Gastroesophageal sphincter (tissue), 4 donors: ENCODE results near the gene PDE5A. TPM values are rescaled to one million over a fixed set of nuclear protein-coding genes. Genes with fewer than 3 reads are reported as not detected.
A peak's percentile ranks its signal among the peaks of the same experiment; 100 is the strongest.

ENCODE experiments used
- ATAC-seq: fragments of 150-250 bp; one replicate; pipeline ENCODE4 v1.9.1; 2016; ENCODE audit warnings: mild to moderate bottlenecking, moderate library complexity
- H3K27ac ChIP-seq, 4 donors: fragments of 200-600 bp; sonication (generic) in 3 of 4; 1 replicate in 3 of 4; 2 replicates in 1 of 4; pipeline ENCODE4 v1.5.1; 2016 to 2019
- H3K27me3 ChIP-seq: fragments of 200-600 bp; sonication (generic); one replicate; pipeline ENCODE4 v1.5.1; 2019
- H3K36me3 ChIP-seq, 2 donors: fragments of 200-600 bp; sonication (generic); one replicate each; pipeline ENCODE4 v1.5.1; 2019; ENCODE audit warnings: control low read depth in 1 of 2
- H3K4me1 ChIP-seq, 3 donors: fragments of 200-600 bp; sonication (generic); 1 replicate in 2 of 3; 2 replicates in 1 of 3; pipeline ENCODE4 v1.5.1; 2016 to 2019; ENCODE audit warnings: control low read depth in 2 of 3
- H3K4me3 ChIP-seq, 2 donors: fragments of 200-600 bp; sonication (generic); one replicate each; pipeline ENCODE4 v1.5.1; 2019; ENCODE audit warnings: mild to moderate bottlenecking in 1 of 2, moderate library complexity in 1 of 2
- H3K9me3 ChIP-seq, 3 donors: fragments of 200-600 bp; sonication (generic); one replicate each; pipeline ENCODE4 v1.5.1; 2017 to 2019; ENCODE audit warnings: control low read depth in 2 of 3
- EP300 ChIP-seq: sonication (generic); formaldehyde crosslinking; IDR thresholded peaks from one replicate; pipeline ENCODE4 v1.6.1; 2017; ENCODE audit warnings: antibody characterized with exemption, mild to moderate bottlenecking
- POLR2A ChIP-seq, 2 donors: fragments of 450-650 bp; IDR thresholded peaks; one replicate each; pipeline ENCODE4 v1.6.1; 2017; ENCODE audit warnings: antibody characterized with exemption in 2 of 2, mild to moderate bottlenecking in 2 of 2, moderate library complexity in 1 of 2
- POLR2AphosphoS5 ChIP-seq: sonication (generic); formaldehyde crosslinking; IDR thresholded peaks from one replicate; pipeline ENCODE4 v1.6.1; 2017; ENCODE audit warnings: antibody characterized with exemption
- WGBS, 2 donors: methylation state at CpG; one replicate each; pipeline ENCODE4 v1.1.5; 2018; ENCODE audit warnings: low coverage in 1 of 2; 5-methylcytosine and 5-hydroxymethylcytosine counted together
- total RNA-seq, 4 donors: library from RNA; depleted of rRNA; stranded (reverse); fragments of >200 nt; gene quantifications; one replicate each; pipeline ENCODE4 v1.1.0, GENCODE V29; 2016
- TF ChIP-seq, protein P1 (sequence below), 4 experiments: fragments of 200-600 bp in 2 of 4; fragments of 450-650 bp in 2 of 4; sonication (generic) in 1 of 4; IDR thresholded peaks; one replicate each; pipeline ENCODE4 v1.5.1; 2017 to 2019; ENCODE audit warnings: antibody characterized with exemption in 4 of 4, mild to moderate bottlenecking in 2 of 4, moderate library complexity in 2 of 4

The PDE5A gene
- total RNA-seq, 4 donors from 2014 or later = 126 to 358 (median 212) TPM

DNA sequence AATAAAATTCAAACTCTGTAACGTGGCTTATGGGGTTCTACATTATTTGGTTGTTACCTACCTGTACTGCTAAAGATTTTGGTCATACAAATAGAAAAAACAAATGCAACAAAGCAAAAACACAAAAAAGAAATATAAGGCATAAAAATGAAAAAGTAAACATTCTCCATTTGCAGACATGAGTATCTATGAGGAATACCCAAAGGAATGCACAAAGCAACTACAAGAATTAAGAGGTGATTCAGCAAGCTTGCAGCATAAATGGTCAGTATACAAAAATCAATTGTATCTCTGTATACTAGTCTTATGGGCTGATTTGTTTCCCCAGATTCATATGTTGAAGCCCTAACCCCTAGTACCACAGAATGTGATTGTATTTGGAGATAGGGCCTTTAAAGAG lies 3.6 kb upstream of the PDE5A start:
- Histone ChIP-seq H3K4me1 (peaks cover 0 to 32% (median 0%) of the 10 kb centered on the region in 3 donors), H3K36me3 (no peaks in the 10 kb centered on the region), H3K9me3 (no peaks in the 10 kb centered on the region), H3K4me3 (no peak overlapping the region), H3K27ac (no peak overlapping the region), H3K27me3 (no peaks in the 10 kb centered on the region)
- TF ChIP-seq POLR2A (IDR thresholded peaks at IDR 0.05) (no peak), POLR2AphosphoS5 (no peak), EP300 (no peak)
- 57 to 85% methylated on average over 1 of the region's 1 CpG for WGBS, 2 donors
- no peak for ATAC-seq

DNA sequence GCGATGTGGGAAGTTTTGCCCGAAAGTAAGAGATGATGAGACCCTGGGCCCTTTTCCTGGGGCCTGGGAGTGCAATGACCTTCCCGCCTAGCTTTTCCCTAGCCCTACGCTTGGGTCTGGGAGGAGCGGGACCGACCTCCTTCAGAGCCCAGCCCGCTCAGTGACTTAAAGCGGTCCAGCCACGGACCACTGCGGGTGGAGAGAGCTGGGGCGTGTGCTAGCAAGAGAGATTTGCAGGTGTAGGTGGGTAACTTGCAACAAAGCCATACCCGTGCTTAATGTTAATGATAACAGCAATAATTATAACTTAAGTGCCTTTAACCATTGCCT lies 503 bp upstream of the PDE5A start:
- peaks cover 0 to 37% (median 0%) of the 10 kb centered on the region in 3 donors for H3K4me1 ChIP-seq
- H3K27me3 ChIP-seq = no peaks in the 10 kb centered on the region
- peak; percentile 39 for ATAC-seq
- no peaks in the 10 kb centered on the region for H3K9me3 ChIP-seq
- H3K27ac ChIP-seq = peak overlapping the region; percentile 95 to 99 (median 96)
- no peaks in the 10 kb centered on the region for H3K36me3 ChIP-seq
- H3K4me3 ChIP-seq = peak overlapping the region; percentile 75 to 84
- TF ChIP-seq POLR2AphosphoS5 = no peak
- TF ChIP-seq, protein P1, sequence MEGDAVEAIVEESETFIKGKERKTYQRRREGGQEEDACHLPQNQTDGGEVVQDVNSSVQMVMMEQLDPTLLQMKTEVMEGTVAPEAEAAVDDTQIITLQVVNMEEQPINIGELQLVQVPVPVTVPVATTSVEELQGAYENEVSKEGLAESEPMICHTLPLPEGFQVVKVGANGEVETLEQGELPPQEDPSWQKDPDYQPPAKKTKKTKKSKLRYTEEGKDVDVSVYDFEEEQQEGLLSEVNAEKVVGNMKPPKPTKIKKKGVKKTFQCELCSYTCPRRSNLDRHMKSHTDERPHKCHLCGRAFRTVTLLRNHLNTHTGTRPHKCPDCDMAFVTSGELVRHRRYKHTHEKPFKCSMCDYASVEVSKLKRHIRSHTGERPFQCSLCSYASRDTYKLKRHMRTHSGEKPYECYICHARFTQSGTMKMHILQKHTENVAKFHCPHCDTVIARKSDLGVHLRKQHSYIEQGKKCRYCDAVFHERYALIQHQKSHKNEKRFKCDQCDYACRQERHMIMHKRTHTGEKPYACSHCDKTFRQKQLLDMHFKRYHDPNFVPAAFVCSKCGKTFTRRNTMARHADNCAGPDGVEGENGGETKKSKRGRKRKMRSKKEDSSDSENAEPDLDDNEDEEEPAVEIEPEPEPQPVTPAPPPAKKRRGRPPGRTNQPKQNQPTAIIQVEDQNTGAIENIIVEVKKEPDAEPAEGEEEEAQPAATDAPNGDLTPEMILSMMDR (IDR thresholded peaks at IDR 0.05) = no peak
- WGBS, 2 donors = 0% methylated on average over 1 to 8 of the region's 12 CpGs

DNA sequence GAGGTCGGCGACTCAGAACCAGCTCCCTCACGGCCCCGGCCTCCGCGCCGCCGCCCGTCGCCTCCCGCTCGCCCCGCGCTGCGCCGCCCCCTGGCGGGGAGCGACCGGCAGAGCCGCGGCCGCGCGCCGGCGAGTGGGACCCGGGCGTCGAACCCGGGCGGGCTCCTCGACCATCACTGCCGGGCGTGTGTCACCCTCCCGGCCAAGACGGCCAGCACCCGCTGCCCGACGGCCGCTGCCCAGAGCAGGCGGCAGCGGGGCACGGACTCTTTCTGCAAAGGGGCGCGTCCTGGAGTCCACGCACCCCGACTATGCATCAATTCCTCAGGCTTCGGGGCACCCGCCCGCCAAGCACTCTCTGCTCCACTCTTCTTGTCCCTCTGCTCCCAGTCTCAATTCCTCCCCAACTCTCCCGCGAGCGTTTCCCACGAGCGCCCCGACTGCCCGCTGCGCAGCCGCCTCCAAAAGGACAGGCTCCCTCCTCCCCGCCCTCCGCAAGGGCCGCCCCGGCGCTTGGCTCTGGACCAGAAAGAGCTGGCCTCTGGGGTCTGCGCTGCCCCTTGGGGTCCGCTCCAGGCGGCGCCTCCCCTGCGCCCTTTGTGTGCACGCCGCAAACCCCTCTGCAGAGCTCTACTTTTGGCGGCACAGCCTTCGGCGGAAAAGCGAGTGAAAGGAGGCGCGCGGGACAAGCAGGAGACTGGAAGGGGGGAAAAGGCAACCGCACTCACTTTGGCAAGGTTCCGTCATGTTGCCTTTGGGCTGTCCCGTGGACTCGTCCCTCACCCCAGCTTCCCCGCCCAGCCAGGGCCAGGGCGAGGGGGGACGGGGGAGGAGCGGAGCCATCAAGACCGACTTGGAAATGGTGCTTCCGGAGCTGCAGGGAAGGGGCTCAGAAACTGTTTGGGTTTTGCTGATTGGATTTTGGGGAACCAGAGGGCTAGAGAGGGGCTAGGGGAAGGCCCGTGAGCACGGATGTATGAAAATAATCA lies 1.0 kb downstream of the PDE5A start:
- Histone ChIP-seq H3K9me3 (no peaks in the 10 kb centered on the region), H3K36me3 (no peaks in the 10 kb centered on the region), H3K4me1 (peaks cover 0 to 51% (median 0%) of the 10 kb centered on the region in 3 donors), H3K4me3 (peak overlapping the region; percentile 75 to 84), H3K27ac (peak overlapping the region; percentile 95 to 99 (median 96)), H3K27me3 (no peaks in the 10 kb centered on the region)
- peak; percentile 71 for ATAC-seq
- TF ChIP-seq POLR2A (IDR thresholded peaks at IDR 0.05) (peak in 1 of 2 donors; percentile 25), POLR2AphosphoS5 (peak; percentile 65), EP300 (no peak)
- TF ChIP-seq, protein P1 (IDR thresholded peaks at IDR 0.05) = peak; percentile 18 to 94 (median 76)
- 0% methylated on average over 4 of the region's 90 CpGs; no CpG with 5 or more reads in 1 of the 2 donors for WGBS, 2 donors

DNA sequence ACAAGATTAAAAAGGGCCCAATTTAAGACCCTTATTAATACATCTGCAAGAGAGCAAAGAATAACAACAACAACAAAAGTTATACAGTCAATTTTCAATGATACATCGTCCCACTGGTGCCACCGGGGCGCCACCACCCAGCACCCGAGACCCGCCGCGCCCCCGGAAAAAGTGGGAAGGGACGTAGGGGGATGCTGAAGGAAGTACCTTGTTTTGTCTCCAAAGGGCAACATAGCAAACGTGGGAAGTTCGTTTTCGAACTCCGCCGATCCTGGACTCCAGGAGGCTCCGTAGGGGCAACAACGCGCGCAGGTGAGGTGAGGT lies 1.7 kb downstream of the PDE5A start:
- ATAC-seq = no peak
- H3K4me1 ChIP-seq = peaks cover 0 to 54% (median 0%) of the 10 kb centered on the region in 3 donors
- H3K36me3 ChIP-seq = no peaks in the 10 kb centered on the region
- H3K9me3 ChIP-seq = no peaks in the 10 kb centered on the region
- peak overlapping the region; percentile 75 to 84 for H3K4me3 ChIP-seq
- H3K27me3 ChIP-seq = no peaks in the 10 kb centered on the region
- TF ChIP-seq, protein P1 (IDR thresholded peaks at IDR 0.05) = no peak
- no peak for TF ChIP-seq EP300
- 1% methylated on average over 15 of the region's 18 CpGs; no CpG with 5 or more reads in 1 of the 2 donors for WGBS, 2 donors
- peak overlapping the region; percentile 68 to 99 (median 95) for H3K27ac ChIP-seq

DNA sequence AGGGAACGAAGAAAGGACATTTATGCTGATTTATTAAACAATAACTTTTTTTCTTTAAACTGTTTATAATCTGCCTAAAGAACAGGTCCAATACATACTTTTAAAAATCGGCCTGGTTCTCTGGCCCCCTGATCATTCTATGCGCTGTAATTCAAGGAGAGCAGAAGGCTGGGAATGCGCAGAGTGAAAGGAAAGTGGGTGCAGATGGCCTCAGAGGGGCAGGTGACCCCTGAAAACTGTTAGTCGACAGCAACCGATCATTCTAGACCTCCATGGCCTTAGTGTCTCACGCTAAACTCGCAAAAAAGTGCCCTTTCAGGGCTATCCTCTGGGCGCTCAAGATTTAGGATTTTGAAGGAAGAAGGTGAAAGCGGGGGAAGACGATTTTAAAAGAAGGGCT lies 2.2 kb downstream of the PDE5A start:
- 5 to 8% methylated on average over 11 of the region's 11 CpGs for WGBS, 2 donors
- Histone ChIP-seq H3K9me3 (no peaks in the 10 kb centered on the region), H3K36me3 (no peaks in the 10 kb centered on the region), H3K27ac (peak overlapping the region; percentile 68 to 99 (median 95)), H3K4me1 (peaks cover 0 to 55% (median 0%) of the 10 kb centered on the region in 3 donors), H3K4me3 (peak overlapping the region; percentile 75 to 84), H3K27me3 (no peaks in the 10 kb centered on the region)
- no peak for ATAC-seq
- TF ChIP-seq POLR2A (IDR thresholded peaks at IDR 0.05) (no peak), POLR2AphosphoS5 (peak; percentile 6)

DNA sequence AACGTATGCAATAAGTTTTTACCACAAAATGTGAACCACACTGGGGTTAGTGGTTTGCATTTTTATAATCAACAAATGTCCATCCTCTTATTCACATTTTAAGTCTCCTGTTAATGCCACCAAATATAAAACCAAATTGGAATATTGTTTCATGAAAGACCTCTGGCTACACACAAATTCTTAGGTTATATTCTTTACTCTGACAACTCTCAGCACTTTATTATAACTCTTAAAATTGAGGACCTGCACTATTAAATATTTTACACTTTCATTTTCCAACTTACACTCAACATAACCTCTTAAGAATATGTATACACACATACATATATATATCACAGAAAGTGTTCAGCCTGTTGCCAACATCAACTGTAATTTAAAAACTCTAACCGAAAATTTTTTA lies 2.8 kb downstream of the PDE5A start:
- Histone ChIP-seq H3K36me3 (no peaks in the 10 kb centered on the region), H3K27me3 (no peaks in the 10 kb centered on the region), H3K4me3 (peak overlapping the region; percentile 75 to 84), H3K4me1 (peaks cover 0 to 55% (median 3%) of the 10 kb centered on the region in 3 donors), H3K27ac (peak overlapping the region; percentile 68 to 99 (median 95)), H3K9me3 (no peaks in the 10 kb centered on the region)
- WGBS, 2 donors = 2 to 12% methylated on average over 2 of the region's 2 CpGs
- TF ChIP-seq EP300 (no peak), POLR2AphosphoS5 (no peak), POLR2A (IDR thresholded peaks at IDR 0.05) (no peak)
- TF ChIP-seq, protein P1 (IDR thresholded peaks at IDR 0.05) = no peak
- no peak for ATAC-seq
